ENCODE data around the gene SLC7A9.
"Not testable (repeated sequence)": the region's sequence is repeated elsewhere in the genome, so short reads cannot be mapped to it uniquely, and the experiment has no call there.

The SLC7A9 gene

GRCh38 chr19:32869369-32869965, at the start of gene SLC7A9:
Gene SLC7A9, minus strand, starts transcription at chr19:32869767. Its CDS starts 1,233 bp downstream, at chr19:32868534.
- DNase-seq: no peak

DNA sequence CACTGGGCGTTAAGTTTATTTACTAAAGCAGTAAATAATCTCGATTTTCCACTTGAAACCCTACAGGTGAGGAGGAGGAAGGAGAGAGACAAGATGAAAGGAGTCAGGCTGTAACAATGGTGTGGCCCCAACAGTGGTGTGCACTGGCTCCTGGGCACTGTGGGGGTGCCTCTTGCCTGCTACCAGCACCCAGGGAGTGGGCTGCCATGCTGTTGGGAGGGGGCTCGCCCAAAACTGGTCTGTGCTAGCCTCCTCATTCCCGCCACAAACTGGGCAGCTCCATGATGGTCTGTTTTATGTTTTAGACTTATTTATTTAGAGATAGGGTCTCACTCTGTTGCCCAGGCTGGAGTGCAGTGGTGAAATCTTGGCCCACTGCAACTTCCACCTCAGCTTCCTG, 49.8 kb upstream of the SLC7A9 start:
- DNase-seq: no peak

GRCh38 chr19:32917616-32917996, 48.0 kb upstream of the SLC7A9 start:
- DNase-seq: no peak

- DNase-seq: no peak
These were observed 47.5 kb upstream of the SLC7A9 start for GRCh38 chr19:32916969-32917615.

DNA sequence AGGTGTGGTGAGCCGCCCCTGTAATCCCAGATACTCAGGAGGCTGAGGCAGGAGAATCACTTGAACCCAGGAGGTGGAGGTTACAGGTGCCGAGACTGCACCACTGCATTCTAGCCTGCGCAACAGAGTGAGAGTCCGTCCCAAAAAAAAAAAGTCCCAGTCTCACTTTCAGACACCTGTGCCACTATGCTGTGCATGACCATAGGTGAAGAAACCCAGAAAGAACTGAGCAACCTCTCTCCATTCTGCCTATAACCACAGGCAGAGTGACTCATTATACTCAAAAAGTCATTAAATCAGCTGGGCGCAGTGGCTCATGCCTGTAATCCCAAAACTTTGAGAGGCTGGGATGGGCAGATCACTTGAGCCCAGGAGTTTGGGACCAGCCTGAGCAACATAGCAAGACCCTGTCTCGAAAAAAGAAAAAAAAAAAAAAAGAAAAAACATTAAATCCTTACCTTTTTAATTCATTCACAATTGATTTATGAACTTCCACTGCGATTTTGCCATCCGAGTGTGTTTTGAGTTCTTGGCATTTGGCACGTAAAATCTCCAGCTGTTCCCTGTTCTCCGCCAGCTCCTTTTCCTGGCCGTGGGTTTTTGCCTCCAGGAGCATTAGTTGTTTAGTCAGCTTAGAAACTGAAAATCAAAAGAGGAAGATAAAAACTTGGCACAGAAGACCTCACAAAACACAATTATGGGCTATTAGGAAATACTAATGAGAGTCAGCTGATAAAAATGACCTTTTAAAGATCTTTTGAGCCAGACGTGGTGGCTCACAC, 45.5 kb upstream of the SLC7A9 start:
- DNase-seq: no peak

DNA sequence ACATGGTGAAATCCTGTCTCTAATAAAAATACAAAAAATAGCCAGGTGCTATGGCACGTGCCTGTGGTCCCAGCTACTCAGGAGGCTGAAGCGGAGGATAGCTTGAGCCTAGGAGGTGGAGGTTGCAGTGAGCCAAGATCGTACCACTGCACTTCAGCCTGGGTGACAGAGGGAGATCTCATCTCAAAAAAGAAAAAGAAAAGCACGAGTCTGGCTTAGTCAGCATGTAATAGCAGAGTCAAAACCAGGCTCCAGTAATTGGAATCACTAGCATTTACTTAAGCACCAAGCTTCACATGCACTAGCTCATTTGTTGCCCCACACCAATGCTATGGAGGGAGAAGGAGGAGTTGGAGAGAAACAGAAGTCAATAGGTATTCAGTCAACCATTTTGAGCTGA, 41.9 kb upstream of the SLC7A9 start:
- DNase-seq: no peak

- DNase-seq: no peak
These were observed 41.3 kb upstream of the SLC7A9 start for GRCh38 chr19:32910874-32911273.

GRCh38 chr19:32910094-32910493, 40.5 kb upstream of the SLC7A9 start:
- no peak for DNase-seq

GRCh38 chr19:32909257-32909656, 39.7 kb upstream of the SLC7A9 start:
- DNase-seq: no peak

GRCh38 chr19:32908641-32909190, 39.1 kb upstream of the SLC7A9 start:
- no peak for DNase-seq

- DNase-seq: no peak
These were observed 32.9 kb upstream of the SLC7A9 start for GRCh38 chr19:32902448-32902847.

- DNase-seq: no peak
These were observed 32.1 kb upstream of the SLC7A9 start for GRCh38 chr19:32901504-32902161.

GRCh38 chr19:32896516-32897214, 27.1 kb upstream of the SLC7A9 start:
- DNase-seq: no peak

- peak; percentile 46 for DNase-seq
These were observed 25.8 kb upstream of the SLC7A9 start for GRCh38 chr19:32895384-32895783.

DNA sequence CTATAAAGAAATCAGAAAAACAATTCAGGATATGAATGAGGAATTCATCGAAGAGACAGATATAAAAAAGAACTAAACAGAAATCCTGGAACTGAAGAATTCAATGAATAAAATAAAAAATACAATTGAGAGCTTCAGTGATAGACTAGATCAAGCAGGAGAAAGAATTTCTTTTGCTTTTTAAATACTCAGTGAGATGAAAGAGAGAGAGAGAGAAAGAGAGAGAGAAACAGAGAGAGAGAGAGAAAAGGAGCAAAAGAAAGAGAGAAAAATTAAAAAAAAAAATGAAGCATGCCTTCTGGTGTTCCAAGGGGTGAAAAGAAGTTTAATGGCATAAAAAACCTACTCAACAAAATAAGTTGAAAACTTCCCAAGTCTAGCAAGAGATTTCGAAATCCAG, 22.0 kb upstream of the SLC7A9 start:
- no peak for DNase-seq

DNA sequence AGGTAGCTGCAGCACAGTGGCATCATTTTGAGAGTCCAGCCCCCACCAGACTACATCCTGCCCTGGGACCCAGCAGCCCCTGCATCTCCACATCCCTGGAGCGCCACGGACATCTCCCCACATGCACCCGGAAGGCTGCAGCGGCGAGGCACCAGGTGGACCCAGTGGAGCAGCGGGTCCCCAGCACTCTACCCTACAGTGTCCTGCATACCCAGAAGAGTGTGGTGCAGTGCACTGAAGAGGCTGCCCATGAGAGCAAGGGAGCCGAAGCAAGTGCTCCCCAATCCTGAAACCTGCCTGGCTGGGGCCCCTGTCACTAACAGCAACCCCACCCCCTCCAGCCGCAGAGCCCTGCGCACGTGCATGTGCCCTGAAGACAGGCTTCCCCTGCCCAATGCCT, 21.3 kb upstream of the SLC7A9 start:
- DNase-seq: no peak

GRCh38 chr19:32890326-32890725, 20.8 kb upstream of the SLC7A9 start:
- DNase-seq: no peak

- no peak for DNase-seq
These were observed 19.8 kb upstream of the SLC7A9 start for GRCh38 chr19:32889137-32889934.

DNA sequence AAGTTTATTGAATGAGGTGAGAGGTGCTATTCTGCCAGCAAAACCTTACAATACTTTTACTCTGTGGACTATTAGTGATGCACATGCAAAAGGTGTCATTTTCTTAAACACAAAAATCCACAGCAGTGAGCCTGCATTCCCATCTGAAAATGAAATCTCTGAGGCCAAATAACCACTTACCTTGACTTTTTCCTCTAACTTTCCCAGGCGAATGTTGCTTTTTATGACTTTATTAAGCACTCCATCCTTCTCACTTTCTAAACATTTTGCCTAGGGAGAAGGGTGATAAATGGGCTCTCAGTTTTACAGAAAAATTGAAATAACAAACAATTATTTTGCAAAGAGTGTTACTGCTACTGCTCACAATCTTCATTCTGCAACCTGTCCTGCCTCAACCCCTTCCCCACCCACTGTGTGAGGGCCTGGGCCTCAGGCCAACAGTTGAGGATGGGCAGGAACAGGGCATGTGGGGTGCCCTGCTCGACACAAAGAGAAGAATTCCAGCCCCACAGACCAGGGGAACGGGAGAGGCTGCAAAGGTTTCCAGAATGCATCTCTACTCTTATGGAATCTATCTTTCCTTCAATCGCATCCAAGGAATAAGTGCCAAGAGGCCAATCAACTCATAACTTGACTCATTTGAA, 18.1 kb upstream of the SLC7A9 start:
- DNase-seq: no peak

DNA sequence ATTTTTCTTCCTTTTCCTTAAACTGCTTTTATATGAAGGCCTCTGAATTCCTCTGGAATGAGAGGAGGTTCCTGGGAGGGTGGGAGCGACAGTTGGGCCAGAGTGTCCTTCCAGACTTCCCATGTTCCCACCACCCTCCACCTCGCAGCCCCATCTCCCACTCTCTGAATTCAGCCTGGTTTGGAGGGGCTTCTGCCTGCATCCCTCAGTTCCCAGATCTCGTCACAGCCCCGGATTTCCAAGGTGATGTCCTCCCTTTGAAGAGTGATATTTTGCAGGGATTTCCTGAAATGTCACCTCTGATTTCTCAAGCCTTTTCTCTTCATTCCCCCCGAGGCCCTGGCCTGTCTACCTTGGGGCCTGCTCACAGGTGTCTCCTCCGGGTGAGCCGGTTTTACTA, 16.7 kb upstream of the SLC7A9 start:
- DNase-seq: no peak

DNA sequence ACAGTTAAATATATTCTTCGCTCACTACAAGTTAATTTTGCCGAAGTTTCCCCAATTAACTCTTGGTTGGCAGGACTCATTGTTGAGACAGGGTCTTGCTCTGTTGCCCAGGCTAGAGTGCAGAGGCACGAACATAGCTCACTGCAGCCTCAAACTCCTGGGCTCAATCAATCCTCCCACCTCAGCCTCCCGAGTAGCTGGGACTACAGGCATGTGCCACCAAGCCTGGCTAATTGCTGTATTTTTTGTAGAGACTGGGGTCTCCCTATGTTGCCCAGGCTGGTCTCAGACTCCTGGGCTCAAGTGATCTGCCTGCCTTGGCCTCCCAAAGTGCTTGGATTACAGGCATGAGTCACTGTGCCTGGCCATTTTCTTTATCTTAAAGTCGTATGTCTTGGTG, 15.7 kb upstream of the SLC7A9 start:
- DNase-seq: not testable (repeated sequence)
